Nephron (organoid): Measurements from ENCODE around the gene SELPLG.
A peak's percentile ranks its signal among the peaks of the same experiment; 100 is the strongest.
"Not testable (repeated sequence)": the region's sequence is repeated elsewhere in the genome, so short reads cannot be mapped to it uniquely, and the experiment has no call there.

Experiments
- H3K27ac Mint-ChIP-seq, 3 experiments: 2 replicates each; pipeline ENCODE4 v1.8.0; 2020; ENCODE audit warnings: mixed read lengths in 3 of 3, mild to moderate bottlenecking in 2 of 3, moderate library complexity in 1 of 3
- H3K27me3 Mint-ChIP-seq: 2 replicates; pipeline ENCODE4 v1.8.0; 2021; ENCODE audit warnings: low read depth, mild to moderate bottlenecking, moderate library complexity, mixed read lengths
- H3K36me3 Mint-ChIP-seq: 2 replicates; pipeline ENCODE4 v1.8.0; 2020; ENCODE audit warnings: low read depth, mixed read lengths
- H3K4me1 Mint-ChIP-seq: 2 replicates; pipeline ENCODE4 v1.8.0; 2020; ENCODE audit warnings: mixed read lengths
- H3K4me3 Mint-ChIP-seq, 3 experiments: 2 replicates each; pipeline ENCODE4 v1.8.0; 2020; ENCODE audit warnings: mild to moderate bottlenecking in 3 of 3, mixed read lengths in 3 of 3, moderate library complexity in 2 of 3
- H3K9me3 Mint-ChIP-seq: 2 replicates; pipeline ENCODE4 v1.8.0; 2020; ENCODE audit warnings: mixed read lengths
- CTCF ChIP-seq, 3 experiments: fragments of 200-600 bp; sonication (generic); IDR thresholded peaks; one replicate each; pipeline ENCODE4 v1.5.0; 2021; ENCODE audit warnings: antibody characterized with exemption in 3 of 3; ENCODE audit not compliant: unreplicated experiment in 3 of 3

SELPLG gene

GRCh38 chr12:108663324-108664015, 29.8 kb upstream of the SELPLG start:
- Mint-ChIP-seq H3K4me3 (no peak overlapping the region), H3K27ac (peak overlapping the region in 2 of 3 experiments; percentile 40 to 46), H3K4me1 (peaks cover 48% of the 10 kb centered on the region), H3K9me3 (no peaks in the 10 kb centered on the region), H3K27me3 (no peaks in the 10 kb centered on the region), H3K36me3 (peaks cover 18% of the 10 kb centered on the region)
- no peak for TF ChIP-seq CTCF (IDR thresholded peaks at IDR 0.05; ENCODE audit: unreplicated experiment in 3 of 3)

GRCh38 chr12:108658115-108658514, 24.4 kb upstream of the SELPLG start:
- H3K36me3 Mint-ChIP-seq = peaks cover 42% of the 10 kb centered on the region
- H3K4me1 Mint-ChIP-seq, H3K27me3 Mint-ChIP-seq, H3K9me3 Mint-ChIP-seq, H3K27ac Mint-ChIP-seq, H3K4me3 Mint-ChIP-seq: not testable (repeated sequence)

GRCh38 chr12:108657130-108657745, 23.5 kb upstream of the SELPLG start:
- Mint-ChIP-seq H3K9me3 (no peaks in the 10 kb centered on the region), H3K36me3 (peaks cover 49% of the 10 kb centered on the region), H3K4me3 (no peak overlapping the region), H3K4me1 (peaks cover 8% of the 10 kb centered on the region), H3K27ac (no peak overlapping the region), H3K27me3 (no peaks in the 10 kb centered on the region)
- no peak for TF ChIP-seq CTCF (IDR thresholded peaks at IDR 0.05; ENCODE audit: unreplicated experiment in 3 of 3)

GRCh38 chr12:108656247-108656646, 22.6 kb upstream of the SELPLG start:
- H3K4me1 Mint-ChIP-seq, H3K4me3 Mint-ChIP-seq, H3K27me3 Mint-ChIP-seq, H3K27ac Mint-ChIP-seq, H3K9me3 Mint-ChIP-seq: not testable (repeated sequence)
- H3K36me3 Mint-ChIP-seq = peaks cover 50% of the 10 kb centered on the region

GRCh38 chr12:108655812-108656175, 22.1 kb upstream of the SELPLG start:
- H3K4me3 Mint-ChIP-seq, H3K4me1 Mint-ChIP-seq, H3K27ac Mint-ChIP-seq, H3K9me3 Mint-ChIP-seq, H3K27me3 Mint-ChIP-seq: not testable (repeated sequence)
- H3K36me3 Mint-ChIP-seq = peaks cover 52% of the 10 kb centered on the region

GRCh38 chr12:108654622-108655021, 20.9 kb upstream of the SELPLG start:
- H3K9me3 Mint-ChIP-seq, H3K27me3 Mint-ChIP-seq, H3K4me1 Mint-ChIP-seq, H3K4me3 Mint-ChIP-seq, H3K27ac Mint-ChIP-seq: not testable (repeated sequence)
- peaks cover 51% of the 10 kb centered on the region for H3K36me3 Mint-ChIP-seq

- no peaks in the 10 kb centered on the region for H3K27me3 Mint-ChIP-seq
- no peaks in the 10 kb centered on the region for H3K9me3 Mint-ChIP-seq
- TF ChIP-seq CTCF (IDR thresholded peaks at IDR 0.05; ENCODE audit: unreplicated experiment in 3 of 3) = no peak
- peaks cover 55% of the 10 kb centered on the region for H3K36me3 Mint-ChIP-seq
- no peak overlapping the region for H3K27ac Mint-ChIP-seq
- peaks cover 7% of the 10 kb centered on the region for H3K4me1 Mint-ChIP-seq
- H3K4me3 Mint-ChIP-seq = no peak overlapping the region
Measured at GRCh38 chr12:108653922-108654321, 20.2 kb upstream of the SELPLG start.

- Mint-ChIP-seq H3K27me3 (no peaks in the 10 kb centered on the region), H3K4me3 (no peak overlapping the region), H3K4me1 (peaks cover 4% of the 10 kb centered on the region), H3K36me3 (peaks cover 58% of the 10 kb centered on the region), H3K27ac (peak overlapping the region in 1 of 3 experiments; percentile 2), H3K9me3 (no peaks in the 10 kb centered on the region)
- TF ChIP-seq CTCF (IDR thresholded peaks at IDR 0.05; ENCODE audit: unreplicated experiment in 3 of 3) = no peak
Measured at GRCh38 chr12:108653082-108653516, 19.4 kb upstream of the SELPLG start.
